Measurements from ENCODE around the gene TRAPPC3L. TPM values are rescaled to one million over a fixed set of nuclear protein-coding genes. Genes with fewer than 3 reads are reported as not detected.

Gene TRAPPC3L
- total and polyA plus RNA-seq, 8 donors = 0.12 to 0.99 (median 0.37) TPM

GRCh38 chr6:116553451-116553850 is 8.0 kb upstream of the TRAPPC3L start, which contains the start of gene CALHM4:
TSS of gene CALHM4 (plus strand) at chr6:116553751. CDS start at chr6:116553794, 43 bp downstream.
- DNase-seq (no peak), ATAC-seq (no peak)
- no peaks in the 10 kb centered on the region for H3K4me1 ChIP-seq
- H3K27ac ChIP-seq = no peak within 1 kb of the TSS
- no peak for TF ChIP-seq CTCF (IDR thresholded peaks at IDR 0.05)
- no peaks in the 10 kb centered on the region for H3K36me3 ChIP-seq
- H3K4me3 ChIP-seq = no peak within 1 kb of the TSS
- intact Hi-C loops (cut with DNase I) = no loop called here
- no peaks in the 10 kb centered on the region for H3K9me3 ChIP-seq
- no peaks in the 10 kb centered on the region for H3K27me3 ChIP-seq

DNA sequence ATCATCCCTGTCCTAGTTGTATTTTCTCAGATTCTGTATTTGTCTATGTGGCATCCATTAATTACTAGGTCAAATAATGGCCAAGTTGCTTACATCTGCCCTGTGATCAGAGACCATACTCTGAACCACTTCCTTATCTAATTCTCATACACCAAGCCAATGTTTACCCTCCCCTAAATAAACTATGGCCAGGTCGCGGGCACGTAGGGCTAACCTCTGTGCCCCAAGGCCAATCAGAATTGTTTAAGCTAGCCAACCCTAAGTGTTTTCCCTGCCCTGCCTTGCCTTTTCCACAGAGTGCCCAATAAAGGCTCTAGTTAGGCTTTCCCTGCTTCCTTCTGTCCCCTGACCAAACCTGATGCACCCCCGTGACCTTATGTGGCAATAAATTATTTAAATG is 5.3 kb upstream of the TRAPPC3L start:
- intact Hi-C loops (cut with DNase I) = no loop called here
- no peaks in the 10 kb centered on the region for H3K4me1 ChIP-seq
- H3K9me3 ChIP-seq = no peaks in the 10 kb centered on the region
- DNase-seq = no peak
- H3K27me3 ChIP-seq = no peaks in the 10 kb centered on the region
- H3K4me3 ChIP-seq = no peak overlapping the region
- no peak for ATAC-seq
- no peak for TF ChIP-seq CTCF (IDR thresholded peaks at IDR 0.05)
- no peak overlapping the region for H3K27ac ChIP-seq
- H3K36me3 ChIP-seq = no peaks in the 10 kb centered on the region

- DNase-seq (no peak), ATAC-seq (no peak)
- no peaks in the 10 kb centered on the region for H3K9me3 ChIP-seq
- H3K4me3 ChIP-seq = no peak overlapping the region
- TF ChIP-seq CTCF (IDR thresholded peaks at IDR 0.05) = no peak
- H3K27me3 ChIP-seq = peaks cover 0 to 11% of the 10 kb centered on the region in 2 donors
- intact Hi-C loops (cut with DNase I) = no loop called here
- H3K4me1 ChIP-seq = no peaks in the 10 kb centered on the region
- no peaks in the 10 kb centered on the region for H3K36me3 ChIP-seq
- H3K27ac ChIP-seq = no peak overlapping the region
Observed at GRCh38 chr6:116547358-116547757, 1.9 kb upstream of the TRAPPC3L start.

- Histone ChIP-seq H3K36me3 (no peaks in the 10 kb centered on the region), H3K27ac (no peak overlapping the region), H3K9me3 (no peaks in the 10 kb centered on the region), H3K4me1 (no peaks in the 10 kb centered on the region), H3K27me3 (peaks cover 4 to 15% of the 10 kb centered on the region in 2 donors), H3K4me3 (no peak overlapping the region)
- DNase-seq = no peak
- TF ChIP-seq CTCF (IDR thresholded peaks at IDR 0.05) = no peak
- ATAC-seq = no peak
- intact Hi-C loops (cut with DNase I) = no loop called here
Observed at GRCh38 chr6:116543149-116543548, 2.3 kb downstream of the TRAPPC3L start.

DNA sequence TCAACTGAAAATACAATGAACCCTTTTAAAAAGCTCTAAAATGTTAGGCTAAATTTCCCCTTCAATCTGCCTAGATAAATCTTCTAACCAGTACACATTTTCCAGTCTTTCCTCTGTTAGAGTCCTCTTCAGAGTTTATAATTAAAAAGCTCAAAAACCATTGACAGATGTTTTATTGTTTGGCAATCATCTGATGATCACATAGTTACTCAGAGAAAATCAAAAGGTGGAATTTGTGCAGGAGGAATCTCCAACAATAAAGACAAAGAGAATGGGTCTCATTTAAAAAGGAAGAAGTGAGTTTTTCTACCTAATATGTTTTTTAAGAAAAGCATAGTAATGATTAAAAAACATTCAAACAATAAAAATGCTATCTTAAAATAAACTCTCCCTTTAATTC is 3.1 kb downstream of the TRAPPC3L start:
- Histone ChIP-seq H3K4me1 (no peaks in the 10 kb centered on the region), H3K36me3 (no peaks in the 10 kb centered on the region), H3K27me3 (peaks cover 4 to 15% of the 10 kb centered on the region in 2 donors), H3K9me3 (no peaks in the 10 kb centered on the region), H3K4me3 (no peak overlapping the region), H3K27ac (no peak overlapping the region)
- intact Hi-C loops (cut with DNase I) = no loop called here
- DNase-seq (no peak), ATAC-seq (no peak)
- TF ChIP-seq CTCF (IDR thresholded peaks at IDR 0.05) = no peak

All from left lung (tissue), 10 donors.